T47D (cell line): ENCODE data around the gene RIBC2.
"Not testable (repeated sequence)": the region's sequence is repeated elsewhere in the genome, so short reads cannot be mapped to it uniquely, and the experiment has no call there.

Experiments used
- DNase-seq, 2 experiments: peaks; one replicate each; pipeline versions ENCODE4 v3.0.0 to v3.0.0-alpha.2; 2011 to 2012; ENCODE audit warnings: low read depth in 1 of 2, low spot score in 1 of 2
- JUND ChIP-seq: IDR thresholded peaks from 2 replicates; pipeline ENCODE4 v1.6.1; 2012; ENCODE audit warnings: low read depth
- in situ Hi-C: cut with HindIII; loops from 2 replicates; pipeline ENCODE4 v1.10.0; 2016; ENCODE audit warnings: low sequenced_read_pairs, low pct_unique_long_range_greater_than_20kb

The RIBC2 gene

DNA sequence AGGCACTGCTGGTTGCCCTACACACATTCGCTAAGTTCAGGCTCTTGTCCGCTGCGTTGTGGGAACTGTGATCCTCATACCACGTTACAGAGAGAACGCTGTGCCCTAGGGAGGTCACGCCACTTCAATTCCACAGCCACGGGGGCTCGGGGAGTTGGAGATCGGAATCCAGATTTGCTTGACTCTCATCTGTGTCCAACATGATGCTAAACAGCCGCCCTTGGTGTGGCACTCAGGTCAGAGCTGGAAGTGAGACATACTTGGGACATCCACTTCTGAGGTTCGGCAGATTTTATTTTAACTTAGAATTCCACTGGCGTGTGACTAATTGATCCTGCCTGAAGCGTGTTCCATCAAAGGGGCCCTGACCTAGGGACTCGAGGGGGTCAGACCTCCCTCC is 41.7 kb downstream of the RIBC2 start:
- in situ Hi-C loops: no loop called here
- no peak for DNase-seq
- no peak for TF ChIP-seq JUND

DNA sequence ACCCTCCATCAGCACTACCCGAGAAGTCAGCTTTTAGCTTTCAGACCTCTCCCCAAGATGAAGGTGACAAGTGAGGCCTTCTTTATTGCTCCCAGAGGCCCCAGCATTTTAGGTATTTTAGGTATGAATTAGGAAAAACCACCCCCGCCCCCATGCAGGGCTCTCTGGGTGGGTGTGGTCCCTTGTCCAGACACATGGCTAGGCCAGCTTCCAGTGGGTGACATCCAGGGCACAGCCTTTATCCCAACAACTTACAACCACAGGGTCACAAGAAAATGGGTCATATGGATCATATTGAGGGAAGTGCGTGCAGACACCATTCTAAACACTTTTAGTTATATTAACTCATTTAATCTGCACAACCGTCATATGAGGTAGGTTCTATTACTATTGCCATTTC is 42.1 kb downstream of the RIBC2 start:
- no peak for TF ChIP-seq JUND
- DNase-seq: no peak
- in situ Hi-C loops: no loop called here

DNA sequence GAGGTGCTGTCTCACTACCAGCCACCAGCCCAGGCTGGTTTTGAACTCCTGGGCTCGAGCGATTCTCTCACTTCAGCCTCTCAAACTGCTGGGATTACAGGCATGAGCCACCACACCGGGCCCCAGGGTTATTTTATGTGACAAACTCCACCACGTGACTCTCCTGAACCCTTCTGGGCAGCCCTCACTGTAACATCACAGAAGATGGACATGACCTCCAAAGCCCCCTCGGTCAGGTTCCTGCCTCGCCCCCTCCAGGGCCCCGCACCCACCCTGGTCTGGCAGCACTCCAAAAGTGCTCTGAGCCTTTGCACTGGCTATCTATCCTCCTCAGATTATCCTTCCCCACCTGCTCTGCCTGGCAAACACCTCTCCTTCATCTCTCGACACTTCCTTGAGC is 43.3 kb downstream of the RIBC2 start:
- no peak for TF ChIP-seq JUND
- no peak for DNase-seq
- in situ Hi-C loops: no loop called here

DNA sequence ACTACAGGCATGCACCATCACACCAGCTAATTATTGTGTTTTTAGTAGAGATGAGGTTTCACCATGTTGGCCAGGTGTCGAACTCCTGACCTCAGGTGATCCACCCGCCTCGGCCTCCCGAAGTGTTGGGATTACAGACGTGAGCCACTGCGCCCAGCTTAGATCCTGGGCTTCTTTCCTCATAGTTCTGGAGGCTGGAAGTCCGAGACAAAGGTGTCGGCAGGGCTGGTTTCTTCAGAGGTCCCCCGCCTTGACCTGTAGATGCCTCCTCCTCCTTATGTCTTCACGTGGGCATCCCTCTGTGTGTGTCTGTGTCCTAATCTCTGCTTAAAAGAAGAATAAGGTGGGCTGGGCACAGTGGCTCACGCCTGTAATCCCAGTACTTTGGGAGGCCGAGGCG is 45.0 kb downstream of the RIBC2 start:
- no peak for DNase-seq
- no peak for TF ChIP-seq JUND
- in situ Hi-C loops: no loop called here

DNA sequence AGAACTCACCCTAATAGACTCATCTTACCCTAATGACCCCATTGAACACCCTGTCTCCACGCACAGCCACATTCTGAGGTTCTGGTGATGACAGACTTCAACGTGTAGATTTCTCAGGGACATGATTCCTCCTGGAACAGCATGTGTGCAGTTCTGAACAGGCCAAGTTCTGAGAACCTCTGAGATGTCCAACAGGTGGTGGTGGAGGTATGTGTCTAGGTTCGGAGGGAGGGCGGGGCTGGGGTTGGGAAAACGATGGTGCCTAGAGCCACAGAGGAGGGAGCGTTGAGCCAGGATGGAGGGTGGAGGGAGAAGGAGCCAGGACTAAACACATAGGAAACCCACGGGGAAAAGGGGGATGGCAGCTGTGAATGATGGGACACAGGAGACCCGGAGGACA is 45.7 kb downstream of the RIBC2 start:
- no peak for DNase-seq
- TF ChIP-seq JUND: no peak
- in situ Hi-C loops: no loop called here

DNA sequence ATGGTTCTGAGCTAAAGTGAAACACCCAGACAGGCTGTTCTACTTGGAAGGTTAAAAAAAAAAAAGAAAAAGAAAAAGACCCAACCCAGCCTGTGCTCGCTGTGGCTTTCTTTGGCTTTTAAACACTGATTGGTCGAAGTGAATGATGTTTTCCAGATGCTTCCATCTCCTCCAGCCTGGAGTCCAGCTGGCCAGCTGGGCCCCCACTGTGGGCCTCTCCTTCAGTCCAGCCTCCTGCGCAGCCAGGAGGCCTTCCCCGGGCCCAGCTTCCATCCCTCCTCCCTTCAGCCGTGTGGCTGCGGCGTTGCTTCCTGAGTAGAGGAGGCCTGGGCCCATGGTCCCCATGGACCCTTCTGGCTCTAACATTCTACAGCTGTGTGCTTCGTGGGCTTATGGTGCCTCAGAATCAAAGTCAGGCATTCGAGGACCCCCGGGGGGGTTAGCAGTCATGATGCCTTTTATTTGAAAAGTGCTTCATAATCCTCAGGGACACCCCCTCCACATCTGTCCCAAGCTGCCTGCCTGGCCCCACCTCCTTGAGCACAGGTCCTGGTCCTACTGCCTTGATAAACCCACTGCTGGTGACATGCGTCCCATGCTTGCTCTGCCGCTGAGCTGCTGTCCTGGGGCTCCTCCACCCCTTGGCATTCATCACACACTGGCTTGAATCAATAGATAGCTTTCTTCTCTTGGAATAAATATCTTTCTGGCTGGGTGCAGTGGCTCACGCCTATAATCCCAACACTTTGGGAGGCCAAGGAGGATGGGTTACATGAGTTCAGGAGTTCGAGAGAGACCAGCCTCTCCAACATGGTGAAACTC is 47.0 kb downstream of the RIBC2 start:
- TF ChIP-seq JUND: no peak
- in situ Hi-C loops: no loop called here
- DNase-seq: no peak

DNA sequence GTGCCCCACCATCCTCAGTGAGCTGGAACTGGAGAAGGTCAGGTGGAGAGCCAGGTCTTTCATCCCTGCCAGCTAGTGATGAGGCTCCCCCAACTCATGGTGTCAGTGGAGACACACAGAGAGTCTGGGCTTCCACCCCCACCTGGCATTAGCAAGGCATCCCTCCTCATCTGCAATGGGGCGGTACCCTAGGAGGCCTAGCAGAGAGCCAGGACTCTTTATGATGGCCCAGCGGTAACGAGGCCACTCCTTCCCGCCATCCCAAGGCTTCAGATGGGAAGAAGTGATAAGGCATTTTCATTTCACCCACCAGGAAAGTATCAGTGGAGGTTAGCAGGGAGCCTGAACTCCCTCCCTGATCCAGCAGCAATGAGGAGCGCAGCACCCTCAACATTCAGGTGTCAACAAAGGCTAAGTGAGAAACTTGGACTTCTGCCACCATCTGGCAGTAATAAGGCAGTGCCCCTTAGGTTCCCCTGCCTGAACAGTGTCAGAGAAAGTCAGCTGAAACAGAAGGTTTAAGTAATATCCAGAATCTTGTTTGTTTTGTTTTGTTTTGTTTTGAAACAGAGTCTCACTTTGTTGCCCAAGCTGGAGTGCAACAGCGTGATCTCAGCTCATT is 48.7 kb downstream of the RIBC2 start:
- no peak for DNase-seq

DNA sequence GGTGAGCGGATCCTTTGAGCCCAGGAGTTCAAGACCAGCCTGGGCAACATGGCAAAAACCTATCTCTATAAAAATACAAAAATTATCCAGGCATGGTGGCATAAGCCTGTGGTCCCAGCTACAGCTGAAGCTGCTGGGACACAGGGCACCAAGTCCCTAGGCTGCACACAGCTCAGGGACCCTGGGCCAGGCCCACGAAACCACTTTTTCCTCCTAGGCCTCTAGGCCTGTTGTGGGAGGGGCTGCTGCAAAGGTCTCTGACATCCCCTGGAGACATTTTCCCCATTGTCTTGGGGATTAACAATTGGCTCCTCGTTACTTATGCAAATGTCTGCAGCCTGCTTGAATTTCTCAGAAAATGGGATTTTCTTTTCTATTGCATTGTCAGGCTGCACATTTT is 50.2 kb downstream of the RIBC2 start:
- DNase-seq, in situ Hi-C loops: not testable (repeated sequence)

More for the DNA sequence above, 48.7 kb downstream of the RIBC2 start:
- in situ Hi-C loops: no loop called here
- no peak for TF ChIP-seq JUND

DNA sequence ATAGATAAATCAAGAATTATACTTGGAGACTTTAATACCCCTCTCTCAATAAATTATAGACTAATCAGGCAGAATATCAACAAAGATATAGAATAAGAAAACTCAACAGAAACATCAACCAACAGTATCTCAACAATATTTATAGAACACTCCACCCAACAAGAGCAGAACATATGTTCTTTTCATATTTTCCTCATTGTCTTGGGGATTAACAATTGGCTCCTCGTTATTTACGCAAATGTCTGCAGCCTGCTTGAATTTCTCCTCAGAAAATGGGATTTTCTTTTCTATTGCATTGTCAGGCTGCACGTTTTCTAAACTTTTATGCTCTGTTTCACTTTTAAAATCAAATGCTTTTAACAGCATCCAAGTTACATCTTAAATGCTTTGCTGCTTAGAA is 52.1 kb downstream of the RIBC2 start:
- no peak for TF ChIP-seq JUND
- in situ Hi-C loops: no loop called here
- no peak for DNase-seq

DNA sequence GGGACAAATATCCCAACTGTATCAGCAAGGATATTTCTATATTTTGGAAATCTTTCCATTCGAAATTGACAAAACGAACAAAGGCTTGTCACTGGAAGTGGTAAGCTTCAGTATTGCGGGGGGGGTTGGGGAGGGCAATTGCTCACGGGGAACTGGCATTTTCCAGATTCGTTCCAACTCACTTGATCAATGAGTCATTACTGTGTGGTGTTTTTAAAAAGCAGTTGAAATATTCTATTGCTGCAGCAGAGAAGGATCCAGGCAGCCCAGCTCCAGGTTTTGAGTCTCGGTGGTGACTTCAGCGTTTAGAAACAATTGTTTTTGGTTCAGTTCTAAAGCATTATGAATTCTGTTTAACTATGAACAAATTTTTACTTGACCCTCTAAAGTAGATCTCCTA is 55.4 kb downstream of the RIBC2 start:
- TF ChIP-seq JUND: no peak
- no peak for DNase-seq
- in situ Hi-C loops: no loop called here

DNA sequence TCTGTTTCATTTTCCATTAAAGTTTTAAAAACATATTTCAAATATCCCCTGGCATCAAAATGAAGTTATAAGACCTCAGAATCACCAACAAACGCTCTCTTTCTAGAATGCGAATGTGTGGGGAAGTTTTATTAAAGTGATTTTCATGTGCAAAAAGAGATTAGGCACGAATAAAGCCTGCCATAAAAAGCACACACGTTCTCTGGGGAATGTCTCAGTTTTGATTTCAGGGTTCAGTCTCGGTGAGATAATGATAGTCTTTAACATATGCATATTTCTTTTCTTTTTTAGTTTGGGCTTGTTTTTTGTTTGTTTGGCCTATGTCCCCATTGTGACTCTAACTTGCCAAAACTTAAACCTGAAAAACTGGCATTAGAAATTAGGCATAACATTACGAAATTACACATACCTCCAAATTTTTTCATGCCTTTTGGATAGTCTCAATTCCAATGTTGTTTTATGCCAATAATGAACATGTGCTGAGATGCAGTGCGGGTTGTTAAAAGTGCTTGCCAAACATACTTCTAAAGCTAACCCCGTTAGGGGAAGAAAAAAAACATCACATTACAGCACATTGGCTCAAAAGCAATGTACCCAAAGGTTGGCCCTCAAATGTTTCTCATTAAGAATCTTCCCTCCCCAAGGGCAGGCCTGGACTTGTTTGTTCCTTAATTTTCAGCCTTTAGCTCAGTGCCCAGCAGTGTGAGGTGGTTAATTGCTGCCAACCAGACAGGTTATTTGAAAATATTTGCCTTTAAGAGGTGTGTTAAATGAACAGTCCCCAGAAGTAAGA is 56.0 kb downstream of the RIBC2 start:
- in situ Hi-C loops: no loop called here
- TF ChIP-seq JUND: no peak
- DNase-seq: peak in 1 of 2 experiments; percentile 74

DNA sequence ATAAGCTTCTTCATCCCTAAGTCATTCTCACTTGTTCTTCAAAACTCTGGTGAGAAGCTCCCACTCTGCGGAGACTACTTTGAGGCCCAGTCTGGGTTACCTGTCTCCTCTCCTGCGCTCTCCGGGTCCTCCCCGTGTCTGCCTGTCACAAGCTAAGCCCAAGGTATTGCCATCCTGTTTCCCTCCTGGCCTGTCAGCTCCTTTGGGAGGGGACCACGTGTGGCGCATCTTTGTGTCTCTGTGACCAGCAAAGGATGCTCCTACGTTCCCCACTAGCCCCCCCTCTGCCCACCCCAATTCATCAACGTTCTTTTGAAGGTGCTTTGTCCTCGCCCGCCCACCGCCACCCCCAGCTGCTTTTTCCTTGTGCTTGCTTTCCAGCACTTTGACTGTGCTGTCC is 57.4 kb downstream of the RIBC2 start:
- in situ Hi-C loops: no loop called here
- DNase-seq: no peak
- no peak for TF ChIP-seq JUND

DNA sequence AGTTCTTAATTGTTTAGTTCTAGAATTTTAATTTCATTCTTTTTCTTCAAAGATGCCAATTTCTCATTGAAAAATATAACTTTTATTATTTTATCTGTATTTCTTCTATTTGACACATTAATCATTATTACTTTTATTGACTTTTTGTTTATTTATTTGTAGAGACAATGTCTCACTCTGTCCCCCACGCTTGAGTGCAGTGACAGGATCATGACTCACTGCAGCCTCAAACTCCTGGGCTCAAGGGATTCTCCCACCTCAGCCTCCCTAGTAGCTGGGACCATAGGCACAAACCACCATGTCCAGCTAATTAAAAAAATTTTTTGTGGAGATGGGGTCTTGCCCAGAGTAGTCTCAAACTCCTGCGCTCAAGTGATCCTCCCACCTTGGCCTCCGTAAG is 58.9 kb downstream of the RIBC2 start:
- in situ Hi-C loops: no loop called here
- DNase-seq: no peak
- TF ChIP-seq JUND: no peak
